GM12873 (cell line): ENCODE results near the gene CBARP.

ENCODE experiments used
- CTCF ChIP-seq: IDR thresholded peaks from 2 replicates; pipeline ENCODE4 v1.5.1; 2012; ENCODE audit warnings: low read depth, mild to moderate bottlenecking, moderate library complexity, low read length, control low read depth; ENCODE audit not compliant: insufficient read depth; ENCODE audit errors: missing control alignments

CBARP gene

GRCh38 chr19:1220976-1221903 is 16.6 kb downstream of the CBARP start:
- TF ChIP-seq CTCF = peak; percentile 42

GRCh38 chr19:1220477-1220930 is 17.3 kb downstream of the CBARP start:
- TF ChIP-seq CTCF = no peak

- TF ChIP-seq CTCF = no peak
Observed at GRCh38 chr19:1219786-1220476, 17.9 kb downstream of the CBARP start.

- no peak for TF ChIP-seq CTCF
Observed at GRCh38 chr19:1218751-1219567, 18.8 kb downstream of the CBARP start.

- no peak for TF ChIP-seq CTCF
Observed at GRCh38 chr19:1217366-1217765, 20.4 kb downstream of the CBARP start.

GRCh38 chr19:1216756-1217155 is 21.0 kb downstream of the CBARP start:
- no peak for TF ChIP-seq CTCF
